B cell (primary cell): Measurements from ENCODE around the gene PAPSS2. TPM values are rescaled to one million over a fixed set of nuclear protein-coding genes. Genes with fewer than 3 reads are reported as not detected.
A peak's percentile ranks its signal among the peaks of the same experiment; 100 is the strongest.
"Not testable (repeated sequence)": the region's sequence is repeated elsewhere in the genome, so short reads cannot be mapped to it uniquely, and the experiment has no call there.

Experiments
- ATAC-seq: fragments of 200-7000 bp; cut with Tn5 transposase; one replicate; pipeline ENCODE4 v1.10.0; 2021; ENCODE audit warnings: low read depth, mild to moderate bottlenecking, moderate number of reproducible peaks, moderate library complexity
- CTCF ChIA-PET: fragments of 350-600 bp; sonication (Branson Sonifier 250); formaldehyde crosslinking; loops from one replicate; lab custom pipeline; 2021; ENCODE audit warnings: antibody characterized with exemption, inconsistent platforms; lab: Charles Lee
- POLR2A ChIA-PET: fragments of 350-600 bp; sonication (Branson Sonifier 250); formaldehyde crosslinking; loops from one replicate; lab custom pipeline; 2021; ENCODE audit warnings: antibody characterized with exemption; lab: Charles Lee
- DNase-seq: peaks from one replicate; pipeline ENCODE4 v3.0.0; 2013
- H2AFZ ChIP-seq: 2 replicates; pipeline ENCODE4 v1.6.1; 2012; ENCODE audit warnings: mild to moderate bottlenecking, low read depth, low read length; ENCODE audit not compliant: insufficient read depth, poor library complexity, severe bottlenecking
- H3K27ac ChIP-seq, 2 donors: 1 replicate in 1 of 2; 2 replicates in 1 of 2; pipeline ENCODE4 v1.5.1; 2012 to 2013; ENCODE audit warnings: low read length in 2 of 2, mild to moderate bottlenecking in 2 of 2, moderate library complexity in 1 of 2
- H3K27me3 ChIP-seq, 4 experiments: fragments of 200-600 bp in 1 of 4; sonication (generic) in 1 of 4; replicated peaks in 1 of 4; 1 replicate in 2 of 4; 2 replicates in 2 of 4; pipeline versions ENCODE4 v1.6.1 to v1.7.0; 2013 to 2016; ENCODE audit warnings: low read length in 3 of 4, mild to moderate bottlenecking in 2 of 4, mixed read lengths in 1 of 4, moderate library complexity in 1 of 4; ENCODE audit not compliant: insufficient read depth in 4 of 4, control insufficient read depth in 3 of 4; ENCODE audit errors: control extremely low read depth in 1 of 4
- H3K36me3 ChIP-seq, 2 experiments: replicated peaks in 1 of 2; 1 replicate in 1 of 2; 2 replicates in 1 of 2; pipeline versions ENCODE4 v1.6.1 to v1.7.1; 2013; ENCODE audit warnings: low read length in 1 of 2; ENCODE audit not compliant: insufficient read depth in 2 of 2, control insufficient read depth in 1 of 2; ENCODE audit errors: control extremely low read depth in 1 of 2, extremely low read depth in 1 of 2
- H3K4me1 ChIP-seq, 2 donors: fragments of 200-600 bp in 1 of 2; sonication (generic) in 1 of 2; 1 replicate in 1 of 2; 2 replicates in 1 of 2; pipeline versions ENCODE4 v1.5.1 to v1.6.1; 2013 to 2017; ENCODE audit warnings: low read length in 2 of 2; ENCODE audit not compliant: control insufficient read depth in 2 of 2, insufficient read depth in 2 of 2
- H3K4me2 ChIP-seq: replicated peaks from 2 replicates; pipeline ENCODE3; 2012; ENCODE audit warnings: mild to moderate bottlenecking, low read depth, low read length; ENCODE audit not compliant: poor library complexity, severe bottlenecking
- H3K4me3 ChIP-seq, 5 experiments: fragments of 200-600 bp in 1 of 5; sonication (generic) in 1 of 5; 1 replicate in 3 of 5; 2 replicates in 2 of 5; pipeline versions ENCODE4 v1.5.1 to v1.7.0; 2011 to 2016; ENCODE audit warnings: low read length in 4 of 5, mild to moderate bottlenecking in 4 of 5, low read depth in 2 of 5, control low read depth in 1 of 5, moderate library complexity in 1 of 5; ENCODE audit not compliant: insufficient read depth in 1 of 5; ENCODE audit errors: control extremely low read depth in 1 of 5, extremely low read depth in 1 of 5
- H3K79me2 ChIP-seq: fragments of 200-600 bp; sonication (generic); one replicate; pipeline ENCODE4 v1.6.0; 2016; ENCODE audit warnings: low read length; ENCODE audit not compliant: control insufficient read depth, insufficient read depth
- H3K9ac ChIP-seq: fragments of 200-600 bp; sonication (generic); 2 replicates; pipeline ENCODE4 v1.6.1; 2017; ENCODE audit warnings: mild to moderate bottlenecking, low read length, moderate library complexity
- H3K9me3 ChIP-seq, 3 donors: one replicate each; pipeline versions ENCODE4 v1.6.1 to v1.7.1; 2013; ENCODE audit warnings: low read length in 2 of 3; ENCODE audit not compliant: control insufficient read depth in 2 of 3, insufficient read depth in 1 of 3; ENCODE audit errors: control extremely low read depth in 1 of 3
- H4K20me1 ChIP-seq: 2 replicates; pipeline ENCODE4 v1.6.0; 2012; ENCODE audit warnings: mild to moderate bottlenecking, low read length; ENCODE audit not compliant: insufficient read depth, control insufficient read depth, poor library complexity, severe bottlenecking
- H3K27ac Mint-ChIP-seq: one replicate; pipeline ENCODE4 v1.8.0; 2021; ENCODE audit warnings: mixed read lengths
- H3K27me3 Mint-ChIP-seq: one replicate; pipeline ENCODE4 v1.8.0; 2021; ENCODE audit warnings: mixed read lengths
- H3K4me1 Mint-ChIP-seq: one replicate; pipeline ENCODE4 v1.8.0; 2021; ENCODE audit warnings: mixed read lengths
- H3K4me3 Mint-ChIP-seq: one replicate; pipeline ENCODE4 v1.8.0; 2021; ENCODE audit warnings: mixed read lengths
- H3K9me3 Mint-ChIP-seq: one replicate; pipeline ENCODE4 v1.8.0; 2022; ENCODE audit warnings: mixed read lengths; ENCODE audit not compliant: insufficient read depth
- EZH2 ChIP-seq: IDR thresholded peaks from 2 replicates; pipeline ENCODE4 v1.6.1; 2012; ENCODE audit warnings: borderline replicate concordance, low read depth, mild to moderate bottlenecking, moderate library complexity, low read length; ENCODE audit not compliant: insufficient read depth, poor library complexity, severe bottlenecking
- WGBS: methylation state at CpG from one replicate; pipeline ENCODE4 v1.1.5; 2013; ENCODE audit warnings: missing lambda C conversion rate; ENCODE audit not compliant: insufficient coverage; 5-methylcytosine and 5-hydroxymethylcytosine counted together
- intact Hi-C: fragments of 100-400 bp; cut with micrococcal nuclease; formaldehyde crosslinking; loops from one replicate; pipeline ENCODE4 v1.10.0; 2022
- polyA plus RNA-seq: library from polyadenylated mRNA; depleted of rRNA; stranded (reverse); fragments of >200 nt; gene quantifications from 2 replicates; pipeline ENCODE4 v1.2.3, GENCODE V29; 2012
- total RNA-seq, 2 donors: library from RNA; stranded (reverse); fragments of 120-200 nt in 1 of 2; gene quantifications; 1 replicate in 1 of 2; 2 replicates in 1 of 2; pipeline versions ENCODE4 v1.2.3 to v1.2.4, GENCODE V29; 2013 to 2022
- TF ChIP-seq, protein P1 (sequence below): fragments of 200-600 bp; IDR thresholded peaks from one replicate; pipeline ENCODE4 v1.8.0; 2022; ENCODE audit warnings: antibody characterized with exemption, mild to moderate bottlenecking

Gene PAPSS2
- total and polyA plus RNA-seq, 2 donors (not counting 1 experiment from before 2014, with no cell fraction given), result not detected

DNA sequence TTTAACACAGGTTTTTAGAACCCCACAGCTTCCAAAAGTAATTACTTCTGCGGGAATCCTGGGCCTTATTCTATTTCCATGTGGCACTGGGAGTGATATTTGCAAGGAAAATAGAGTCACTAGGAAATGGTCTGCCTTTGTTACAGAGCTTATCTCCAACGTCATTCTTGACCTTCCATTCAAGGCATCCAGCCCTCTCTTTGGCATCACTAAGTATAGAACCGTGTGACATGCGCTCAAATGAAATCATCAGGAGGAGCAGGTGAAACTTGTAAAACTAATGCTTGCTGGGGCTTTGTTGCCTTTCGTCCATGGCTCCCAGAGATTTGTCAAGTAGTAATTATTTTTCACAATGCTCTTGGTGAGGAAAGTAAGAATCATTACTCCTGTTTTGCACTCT, 73.4 kb downstream of the PAPSS2 start:
- ChIA-PET CTCF (no interaction called here), POLR2A (no interaction called here)
- DNase-seq (no peak), ATAC-seq (no peak)
- Mint-ChIP-seq H3K9me3 (no peaks in the 10 kb centered on the region), H3K4me3 (no peak overlapping the region), H3K27ac (no peak overlapping the region), H3K27me3 (peaks cover 11% of the 10 kb centered on the region), H3K4me1 (no peaks in the 10 kb centered on the region)
- H3K36me3 ChIP-seq, result no peaks in the 10 kb centered on the region
- H3K27ac ChIP-seq, result no peak overlapping the region
- intact Hi-C loops, result no loop called here
- 83% methylated on average over 1 of the region's 5 CpGs for WGBS
- H3K4me1 ChIP-seq, result no peaks in the 10 kb centered on the region
- no peak overlapping the region for H2AFZ ChIP-seq
- no peak for TF ChIP-seq EZH2
- TF ChIP-seq, protein P1, sequence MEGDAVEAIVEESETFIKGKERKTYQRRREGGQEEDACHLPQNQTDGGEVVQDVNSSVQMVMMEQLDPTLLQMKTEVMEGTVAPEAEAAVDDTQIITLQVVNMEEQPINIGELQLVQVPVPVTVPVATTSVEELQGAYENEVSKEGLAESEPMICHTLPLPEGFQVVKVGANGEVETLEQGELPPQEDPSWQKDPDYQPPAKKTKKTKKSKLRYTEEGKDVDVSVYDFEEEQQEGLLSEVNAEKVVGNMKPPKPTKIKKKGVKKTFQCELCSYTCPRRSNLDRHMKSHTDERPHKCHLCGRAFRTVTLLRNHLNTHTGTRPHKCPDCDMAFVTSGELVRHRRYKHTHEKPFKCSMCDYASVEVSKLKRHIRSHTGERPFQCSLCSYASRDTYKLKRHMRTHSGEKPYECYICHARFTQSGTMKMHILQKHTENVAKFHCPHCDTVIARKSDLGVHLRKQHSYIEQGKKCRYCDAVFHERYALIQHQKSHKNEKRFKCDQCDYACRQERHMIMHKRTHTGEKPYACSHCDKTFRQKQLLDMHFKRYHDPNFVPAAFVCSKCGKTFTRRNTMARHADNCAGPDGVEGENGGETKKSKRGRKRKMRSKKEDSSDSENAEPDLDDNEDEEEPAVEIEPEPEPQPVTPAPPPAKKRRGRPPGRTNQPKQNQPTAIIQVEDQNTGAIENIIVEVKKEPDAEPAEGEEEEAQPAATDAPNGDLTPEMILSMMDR, result no peak
- H3K9ac ChIP-seq, result no peak overlapping the region
- H3K9me3 ChIP-seq, result no peaks in the 10 kb centered on the region
- no peaks in the 10 kb centered on the region for H3K27me3 ChIP-seq
- no peaks in the 10 kb centered on the region for H4K20me1 ChIP-seq
- H3K4me3 ChIP-seq, result no peak overlapping the region
- H3K79me2 ChIP-seq, result no peaks in the 10 kb centered on the region
- no peak overlapping the region for H3K4me2 ChIP-seq

DNA sequence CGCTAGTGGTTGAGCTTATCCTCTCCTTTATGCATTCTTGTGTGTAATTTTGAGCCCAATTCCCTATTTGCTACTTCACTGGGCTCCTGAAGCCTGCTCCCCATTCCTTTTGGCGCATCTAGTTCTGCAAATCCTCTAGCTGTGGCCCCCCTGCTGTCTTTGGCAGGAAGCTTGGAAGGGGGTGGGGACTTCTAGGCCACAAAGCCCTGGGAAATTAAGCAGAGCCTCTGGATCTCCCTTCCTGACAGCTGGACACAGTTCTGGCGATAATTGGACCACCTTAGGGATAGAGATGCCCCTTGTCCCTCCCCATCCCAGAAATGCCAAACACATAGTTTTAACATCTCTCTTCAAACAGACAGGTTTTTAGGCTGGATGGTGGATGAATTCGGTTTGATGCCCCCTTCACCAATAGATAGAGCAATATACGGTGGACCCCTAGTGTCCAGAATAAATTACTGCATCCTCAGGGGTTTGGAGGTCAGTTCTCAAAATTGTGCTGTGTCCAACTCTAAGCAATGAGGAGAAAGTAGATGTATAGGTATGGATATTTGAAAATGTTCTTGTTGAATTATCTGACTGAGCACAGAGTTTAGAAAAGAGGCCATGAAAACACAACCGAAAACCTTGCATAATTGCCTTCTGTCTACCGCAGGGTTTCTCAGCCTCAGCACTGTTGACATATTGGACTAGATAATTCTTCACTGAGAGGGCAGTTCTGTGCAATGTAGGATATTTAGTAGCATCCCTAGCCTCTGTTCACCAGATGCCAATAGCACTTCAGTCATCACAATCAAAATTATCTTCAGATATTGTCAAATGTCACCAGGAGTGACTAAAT, 75.5 kb downstream of the PAPSS2 start:
- Histone ChIP-seq H3K9ac (no peak overlapping the region), H3K4me1 (no peaks in the 10 kb centered on the region), H3K36me3 (no peaks in the 10 kb centered on the region), H4K20me1 (no peaks in the 10 kb centered on the region), H2AFZ (no peak overlapping the region), H3K79me2 (no peaks in the 10 kb centered on the region), H3K4me3 (no peak overlapping the region), H3K4me2 (no peak overlapping the region), H3K27me3 (peaks cover 0 to 13% (median 3%) of the 10 kb centered on the region in 4 experiments), H3K27ac (no peak overlapping the region), H3K9me3 (no peaks in the 10 kb centered on the region)
- no peak overlapping the region for H3K4me3 Mint-ChIP-seq
- ATAC-seq (peak; percentile 58), DNase-seq (peak; percentile 35)
- WGBS, result 86% methylated on average over 1 of the region's 7 CpGs
- no peak for TF ChIP-seq EZH2
- TF ChIP-seq, protein P1, result peak; percentile 79
- ChIA-PET CTCF (interaction anchor here (0.7 to 1.3 kb wide), 3 partner anchors 16 to 925 kb away, joined by 4 to 7 read pairs (median 4); no protein-coding TSS in a partner anchor), POLR2A (no interaction called here)
- no peaks in the 10 kb centered on the region for H3K4me1 Mint-ChIP-seq
- intact Hi-C loops, result no loop called here
- H3K9me3 Mint-ChIP-seq, result no peaks in the 10 kb centered on the region
- peaks cover 17% of the 10 kb centered on the region for H3K27me3 Mint-ChIP-seq
- H3K27ac Mint-ChIP-seq, result no peak overlapping the region

GRCh38 chr10:87738253-87738652, 78.6 kb downstream of the PAPSS2 start:
- H3K4me3 ChIP-seq, H2AFZ ChIP-seq, H3K4me1 ChIP-seq, H3K9ac ChIP-seq, H3K27ac Mint-ChIP-seq, H3K4me2 ChIP-seq, CTCF ChIA-PET, H4K20me1 ChIP-seq, intact Hi-C loops, POLR2A ChIA-PET, DNase-seq, H3K27ac ChIP-seq, H3K9me3 ChIP-seq, H3K4me1 Mint-ChIP-seq, H3K9me3 Mint-ChIP-seq, H3K79me2 ChIP-seq, H3K4me3 Mint-ChIP-seq, H3K36me3 ChIP-seq, ATAC-seq: not testable (repeated sequence)
- H3K27me3 ChIP-seq, result peaks cover 0 to 18% (median 3%) of the 10 kb centered on the region in 4 experiments
- peaks cover 22% of the 10 kb centered on the region for H3K27me3 Mint-ChIP-seq
- WGBS, result no CpG with 5 or more reads among the region's 1 CpG
